Activated T-helper 2 cell treated with anti-CD3 and anti-CD28 coated beads, Interferon-gamma antibody, Interleukin-2, Interleukin-4, amounts not matched to agents 10 μg/mL and 5 μg/mL and 100 μg/mL, durations not matched to agents 14 hours and 24 hours and 36 hours (primary cell): ENCODE measurements around the gene KLHL6. TPM values are rescaled to one million over a fixed set of nuclear protein-coding genes. Genes with fewer than 3 reads are reported as not detected.
"Not testable (repeated sequence)": the region's sequence is repeated elsewhere in the genome, so short reads cannot be mapped to it uniquely, and the experiment has no call there.

Experiments used
- DNase-seq: peaks from one replicate; pipeline ENCODE4 v3.0.0; 2021; ENCODE audit warnings: low spot score
- H3K27ac Mint-ChIP-seq: one replicate; pipeline ENCODE4 v1.8.0; 2021; ENCODE audit warnings: mixed read lengths
- H3K27me3 Mint-ChIP-seq: one replicate; pipeline ENCODE4 v1.8.0; 2021; ENCODE audit warnings: low read depth, mixed read lengths
- H3K36me3 Mint-ChIP-seq: one replicate; pipeline ENCODE4 v1.8.0; 2021; ENCODE audit warnings: low read depth, mixed read lengths
- H3K4me1 Mint-ChIP-seq: one replicate; pipeline ENCODE4 v1.8.0; 2021; ENCODE audit warnings: low read depth, mixed read lengths
- H3K4me3 Mint-ChIP-seq: one replicate; pipeline ENCODE4 v1.8.0; 2021; ENCODE audit warnings: low read depth, mild to moderate bottlenecking, moderate library complexity, mixed read lengths
- H3K9me3 Mint-ChIP-seq: one replicate; pipeline ENCODE4 v1.8.0; 2021; ENCODE audit warnings: mixed read lengths
- intact Hi-C: fragments of 100-400 bp; cut with micrococcal nuclease; formaldehyde crosslinking; loops from one replicate; pipeline ENCODE4 v1.15.1; 2023
- total RNA-seq: library from RNA; stranded (reverse); gene quantifications from 2 replicates; pipeline ENCODE4 v1.2.3, GENCODE V29; 2022

The KLHL6 gene
- total RNA-seq, 1 donor from 2014 or later: 29.7 TPM

GRCh38 chr3:183536238-183536880 lies 19.1 kb downstream of the KLHL6 start:
- Mint-ChIP-seq H3K9me3 (no peaks in the 10 kb centered on the region), H3K27ac (no peak overlapping the region), H3K27me3 (no peaks in the 10 kb centered on the region), H3K4me1 (peaks cover 42% of the 10 kb centered on the region), H3K4me3 (no peak overlapping the region), H3K36me3 (peaks cover 13% of the 10 kb centered on the region)
- intact Hi-C loops: no loop called here
- DNase-seq: no peak

- Mint-ChIP-seq H3K27ac (no peak overlapping the region), H3K36me3 (peaks cover 24% of the 10 kb centered on the region), H3K4me1 (peaks cover 41% of the 10 kb centered on the region), H3K27me3 (no peaks in the 10 kb centered on the region), H3K4me3 (no peak overlapping the region), H3K9me3 (no peaks in the 10 kb centered on the region)
- intact Hi-C loops: no loop called here
- DNase-seq: no peak
These were observed 21.3 kb downstream of the KLHL6 start for GRCh38 chr3:183534249-183534648.

- Mint-ChIP-seq H3K36me3 (peaks cover 29% of the 10 kb centered on the region), H3K4me1 (peaks cover 41% of the 10 kb centered on the region), H3K9me3 (peaks cover 4% of the 10 kb centered on the region), H3K27ac (no peak overlapping the region), H3K4me3 (no peak overlapping the region), H3K27me3 (no peaks in the 10 kb centered on the region)
- no peak for DNase-seq
- intact Hi-C loops: no loop called here
These were observed 21.9 kb downstream of the KLHL6 start for GRCh38 chr3:183533412-183534132.

GRCh38 chr3:183532620-183533411 lies 22.7 kb downstream of the KLHL6 start:
- H3K4me1 Mint-ChIP-seq: peaks cover 41% of the 10 kb centered on the region
- no peak overlapping the region for H3K4me3 Mint-ChIP-seq
- intact Hi-C loops: no loop called here
- H3K36me3 Mint-ChIP-seq: peaks cover 37% of the 10 kb centered on the region
- no peak for DNase-seq
- no peaks in the 10 kb centered on the region for H3K27me3 Mint-ChIP-seq
- H3K27ac Mint-ChIP-seq: no peak overlapping the region
- H3K9me3 Mint-ChIP-seq: peaks cover 4% of the 10 kb centered on the region

- no peaks in the 10 kb centered on the region for H3K27me3 Mint-ChIP-seq
- peaks cover 4% of the 10 kb centered on the region for H3K9me3 Mint-ChIP-seq
- DNase-seq: no peak
- peaks cover 61% of the 10 kb centered on the region for H3K36me3 Mint-ChIP-seq
- intact Hi-C loops: no loop called here
- H3K4me3 Mint-ChIP-seq: no peak overlapping the region
- no peak overlapping the region for H3K27ac Mint-ChIP-seq
- peaks cover 50% of the 10 kb centered on the region for H3K4me1 Mint-ChIP-seq
These were observed 25.8 kb downstream of the KLHL6 start for GRCh38 chr3:183529717-183530116.

- DNase-seq: no peak
- no peak overlapping the region for H3K4me3 Mint-ChIP-seq
- H3K36me3 Mint-ChIP-seq: peaks cover 66% of the 10 kb centered on the region
- intact Hi-C loops: no loop called here
- H3K9me3 Mint-ChIP-seq: peaks cover 4% of the 10 kb centered on the region
- H3K27me3 Mint-ChIP-seq: no peaks in the 10 kb centered on the region
- no peak overlapping the region for H3K27ac Mint-ChIP-seq
- peaks cover 50% of the 10 kb centered on the region for H3K4me1 Mint-ChIP-seq
These were observed 26.3 kb downstream of the KLHL6 start for GRCh38 chr3:183529185-183529584.

- Mint-ChIP-seq H3K4me1 (peaks cover 49% of the 10 kb centered on the region), H3K27ac (peak overlapping the region; percentile 18), H3K36me3 (peaks cover 67% of the 10 kb centered on the region)
- intact Hi-C loops, H3K9me3 Mint-ChIP-seq, H3K27me3 Mint-ChIP-seq, H3K4me3 Mint-ChIP-seq, DNase-seq: not testable (repeated sequence)
These were observed 26.7 kb downstream of the KLHL6 start for GRCh38 chr3:183528758-183529157.

GRCh38 chr3:183527428-183528379 lies 27.8 kb downstream of the KLHL6 start:
- H3K9me3 Mint-ChIP-seq: peaks cover 4% of the 10 kb centered on the region

GRCh38 chr3:183526838-183527427 lies 28.6 kb downstream of the KLHL6 start:
- Mint-ChIP-seq H3K4me3 (peak overlapping the region; percentile 31), H3K27me3 (no peaks in the 10 kb centered on the region), H3K27ac (peak overlapping the region; percentile 64), H3K36me3 (peaks cover 71% of the 10 kb centered on the region), H3K4me1 (peaks cover 38% of the 10 kb centered on the region), H3K9me3 (peaks cover 4% of the 10 kb centered on the region)
- intact Hi-C loops: loop anchor here (1.0 kb wide), 2 partner anchors 9 to 27 kb away; no protein-coding TSS in a partner anchor
- no peak for DNase-seq

More at GRCh38 chr3:183527428-183528379, 27.8 kb downstream of the KLHL6 start:
- peaks cover 76% of the 10 kb centered on the region for H3K36me3 Mint-ChIP-seq
- peaks cover 42% of the 10 kb centered on the region for H3K4me1 Mint-ChIP-seq
- no peak for DNase-seq
- no peaks in the 10 kb centered on the region for H3K27me3 Mint-ChIP-seq
- peak overlapping the region; percentile 31 for H3K4me3 Mint-ChIP-seq
- peak overlapping the region; percentile 64 for H3K27ac Mint-ChIP-seq
- intact Hi-C loops: loop anchor here (1.0 kb wide), 2 partner anchors 9 to 27 kb away; no protein-coding TSS in a partner anchor

- Mint-ChIP-seq H3K36me3 (peaks cover 62% of the 10 kb centered on the region), H3K9me3 (peaks cover 4% of the 10 kb centered on the region), H3K4me3 (no peak overlapping the region), H3K4me1 (peaks cover 32% of the 10 kb centered on the region), H3K27ac (no peak overlapping the region), H3K27me3 (no peaks in the 10 kb centered on the region)
- DNase-seq: no peak
- intact Hi-C loops: no loop called here
These were observed 31.0 kb downstream of the KLHL6 start for GRCh38 chr3:183524476-183524875.

- H3K27me3 Mint-ChIP-seq, intact Hi-C loops, H3K9me3 Mint-ChIP-seq, DNase-seq, H3K27ac Mint-ChIP-seq, H3K4me3 Mint-ChIP-seq: not testable (repeated sequence)
- Mint-ChIP-seq H3K4me1 (peaks cover 37% of the 10 kb centered on the region), H3K36me3 (peaks cover 47% of the 10 kb centered on the region)
These were observed 34.6 kb downstream of the KLHL6 start for GRCh38 chr3:183520741-183521556.
